Forelimb muscle (tissue), 1 donor: ENCODE results near the gene ALDH16A1. TPM values are rescaled to one million over a fixed set of nuclear protein-coding genes. Genes with fewer than 3 reads are reported as not detected.
"Not testable (repeated sequence)": the region's sequence is repeated elsewhere in the genome, so short reads cannot be mapped to it uniquely, and the experiment has no call there.

Experiments used
- DNase-seq: peaks from one replicate; pipeline ENCODE4 v3.0.0-alpha.2; 2013; ENCODE audit warnings: low read depth
- polyA plus RNA-seq: library from polyadenylated mRNA; unstranded; fragments of 120-200 nt; gene quantifications from one replicate; pipeline ENCODE4 v1.2.1, GENCODE V29; 2013; ENCODE audit not compliant: insufficient read length

Gene ALDH16A1
- polyA plus RNA-seq, 1 donor: 10.1 TPM

DNA sequence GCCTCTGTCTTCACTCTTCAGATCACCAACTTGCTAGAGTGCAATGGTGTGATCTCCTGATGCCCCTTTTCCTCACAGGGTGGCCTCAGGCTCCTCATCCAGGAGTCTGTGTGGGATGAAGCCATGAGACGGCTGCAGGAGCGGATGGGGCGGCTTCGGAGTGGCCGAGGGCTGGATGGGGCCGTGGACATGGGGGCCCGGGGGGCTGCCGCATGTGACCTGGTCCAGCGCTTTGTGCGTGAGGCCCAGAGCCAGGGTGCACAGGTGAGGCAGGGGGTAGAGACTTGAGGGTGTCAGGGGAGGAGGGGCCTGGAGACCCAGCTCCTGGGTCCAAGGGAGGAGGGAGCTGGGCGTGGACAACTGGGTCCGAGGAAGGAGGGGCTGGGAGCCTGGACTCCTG is 9.5 kb downstream of the ALDH16A1 start:
- DNase-seq: no peak

DNA sequence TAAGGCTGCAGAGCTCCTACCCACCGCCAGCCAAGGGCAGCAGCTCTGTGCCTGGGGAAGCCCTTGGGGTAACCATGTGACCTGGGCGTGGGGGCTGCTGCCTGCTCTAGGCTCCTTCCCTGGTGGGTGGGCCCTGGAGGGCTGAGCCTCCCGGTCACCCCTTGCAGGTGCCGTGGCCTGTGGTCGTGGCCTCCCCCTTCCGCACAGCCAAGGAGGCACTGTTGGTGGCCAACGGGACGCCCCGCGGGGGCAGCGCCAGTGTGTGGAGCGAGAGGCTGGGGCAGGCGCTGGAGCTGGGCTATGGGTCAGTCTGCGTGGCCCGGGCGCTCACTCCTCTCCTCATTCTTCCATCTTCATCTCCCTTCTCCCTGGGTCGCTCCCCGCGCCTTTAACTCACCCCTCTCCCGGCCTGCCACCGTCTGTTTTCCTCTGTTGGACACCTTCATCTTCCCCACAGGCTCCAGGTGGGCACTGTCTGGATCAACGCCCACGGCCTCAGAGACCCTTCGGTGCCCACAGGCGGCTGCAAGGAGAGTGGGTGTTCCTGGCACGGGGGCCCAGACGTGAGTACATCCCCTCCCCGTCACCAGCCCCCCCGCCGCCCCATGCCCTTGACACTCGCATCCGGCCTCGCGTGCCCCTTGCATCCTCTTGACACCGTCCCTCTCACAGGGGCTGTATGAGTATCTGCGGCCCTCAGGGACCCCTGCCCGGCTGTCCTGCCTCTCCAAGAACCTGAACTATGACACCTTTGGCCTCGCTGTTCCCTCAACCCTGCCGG is 11.1 kb downstream of the ALDH16A1 start:
- DNase-seq: no peak

DNA sequence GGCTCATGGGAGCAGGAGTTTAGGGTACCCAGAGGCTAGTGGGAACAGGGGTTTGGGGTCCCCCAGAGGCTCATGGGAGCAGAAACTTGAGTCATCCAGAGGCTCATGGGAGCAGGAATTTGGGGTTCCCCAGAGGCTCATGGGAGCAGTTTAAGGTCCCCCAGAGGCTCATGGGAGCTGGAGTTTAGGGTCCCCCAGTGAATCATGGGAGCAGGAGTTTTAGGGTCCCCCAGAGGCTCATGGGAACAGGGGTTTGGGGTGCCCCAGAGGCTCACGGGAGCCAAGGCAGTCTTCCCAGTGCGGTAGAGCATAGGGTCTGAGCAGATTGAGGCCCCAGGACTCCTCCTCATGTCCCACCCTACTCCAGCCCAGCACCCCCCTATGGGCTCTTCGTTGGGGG is 12.3 kb downstream of the ALDH16A1 start:
- no peak for DNase-seq

DNA sequence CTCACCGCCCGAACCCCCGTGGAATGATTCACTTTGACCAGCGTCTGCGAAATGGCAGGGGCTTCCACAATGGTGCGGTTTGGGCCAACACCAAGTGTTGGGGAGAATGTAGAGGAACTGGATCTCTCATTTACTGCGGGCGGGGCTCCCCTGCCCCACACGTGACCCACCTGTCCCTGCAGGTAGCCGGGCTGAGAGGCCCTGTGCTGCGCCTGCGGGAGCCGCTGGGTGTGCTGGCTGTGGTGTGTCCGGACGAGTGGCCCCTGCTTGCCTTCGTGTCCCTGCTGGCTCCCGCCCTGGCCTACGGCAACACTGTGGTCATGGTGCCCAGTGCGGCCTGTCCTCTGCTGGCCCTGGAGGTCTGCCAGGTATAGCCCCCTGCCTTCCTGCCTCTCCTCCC is 15.2 kb downstream of the ALDH16A1 start:
- DNase-seq: no peak

- DNase-seq: peak; percentile 83
These were observed 15.9 kb downstream of the ALDH16A1 start for GRCh38 chr19:49468746-49469447.

DNA sequence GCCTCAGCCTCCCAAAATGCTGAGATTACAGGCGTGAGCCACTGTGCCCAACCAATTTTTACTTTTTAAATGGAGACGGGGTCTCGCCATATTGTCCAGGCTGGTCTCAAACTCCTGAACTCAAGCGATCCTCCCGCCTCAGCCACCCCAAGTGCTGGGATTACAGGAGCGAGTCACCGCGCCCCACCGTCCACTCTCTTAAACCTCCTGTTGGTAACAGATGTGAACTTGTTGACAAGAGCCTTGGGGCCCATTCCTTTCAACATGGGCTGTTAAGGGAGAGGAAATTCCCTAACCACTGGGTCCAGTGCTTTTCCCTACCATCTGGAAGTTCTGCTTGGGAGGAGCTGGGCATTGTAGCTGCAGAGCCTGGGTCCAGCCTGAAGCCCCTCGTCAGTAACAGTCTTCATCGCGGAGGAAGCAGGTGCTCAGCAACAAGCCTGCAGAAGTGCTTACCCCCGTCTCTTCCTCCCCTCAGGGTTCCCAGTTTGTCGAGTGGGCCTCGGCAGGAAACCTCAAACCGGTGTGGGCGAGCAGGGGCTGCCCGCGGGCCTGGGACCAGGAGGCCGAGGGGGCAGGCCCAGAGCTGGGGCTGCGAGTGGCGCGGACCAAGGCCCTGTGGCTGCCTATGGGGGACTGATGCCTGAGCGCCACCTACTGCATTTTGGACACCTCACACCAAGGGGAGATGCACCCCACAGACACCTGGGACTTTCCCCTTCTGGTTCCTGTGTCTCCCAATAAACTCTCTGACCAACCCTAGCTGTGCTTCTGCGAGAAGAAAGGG is 17.0 kb downstream of the ALDH16A1 start:
- DNase-seq: no peak

- no peak for DNase-seq
These were observed 17.6 kb downstream of the ALDH16A1 start for GRCh38 chr19:49470615-49470978.

- no peak for DNase-seq
These were observed 19.9 kb downstream of the ALDH16A1 start for GRCh38 chr19:49472936-49473335.

DNA sequence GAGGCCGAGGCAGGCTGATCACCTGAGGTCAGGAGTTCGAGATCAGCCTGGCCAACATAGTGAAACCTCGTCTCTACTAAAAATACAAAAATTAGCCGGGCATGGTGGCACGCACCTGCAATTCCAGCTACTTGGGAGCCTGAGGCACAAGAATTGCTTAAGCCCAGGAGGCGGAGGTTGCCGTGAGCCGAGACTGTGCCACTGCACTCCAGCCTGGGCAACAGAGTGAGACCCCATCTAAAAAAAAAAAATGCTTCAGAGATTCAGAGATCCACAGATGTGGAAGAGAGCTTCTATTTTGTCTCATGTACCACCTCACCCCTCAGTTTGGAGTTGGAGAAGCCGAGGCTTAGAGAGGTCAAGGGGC is 20.5 kb downstream of the ALDH16A1 start:
- DNase-seq: not testable (repeated sequence)

DNA sequence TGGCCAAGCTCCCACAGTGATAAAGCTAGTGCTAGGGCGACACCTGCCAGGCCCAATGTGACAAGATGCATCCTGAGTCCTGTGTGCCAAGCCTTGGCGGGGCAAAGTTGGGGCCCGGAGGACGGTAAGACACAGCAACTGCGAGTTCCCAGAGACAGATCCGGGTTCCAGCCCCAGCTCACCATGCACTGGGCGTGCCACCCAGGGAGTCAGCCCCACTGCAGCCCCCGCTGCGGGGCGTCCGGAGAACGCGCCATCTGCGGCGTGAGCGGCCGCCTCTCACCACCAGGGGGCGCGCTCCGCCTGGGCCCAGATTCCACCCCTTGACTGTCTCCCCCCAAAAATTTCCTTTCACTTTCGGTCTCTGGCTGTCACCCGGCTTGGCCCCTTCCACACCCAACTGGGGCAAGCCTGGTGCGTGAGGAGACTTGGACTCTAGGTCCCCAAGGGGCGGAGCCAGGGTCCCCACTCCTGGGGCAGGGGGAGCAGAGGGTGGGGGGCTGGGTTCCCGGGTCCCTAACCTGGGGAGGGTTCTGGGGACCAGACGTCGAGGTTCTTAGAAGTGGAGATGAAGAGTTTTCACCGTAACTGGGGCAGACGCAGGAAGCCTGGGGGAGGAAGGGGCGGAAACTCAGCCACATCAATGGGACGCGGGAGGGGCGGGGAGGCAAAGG is 21.0 kb downstream of the ALDH16A1 start, which contains the start of gene FLT3LG:
FLT3LG (plus strand) TSS at position 348 of the 674 bp plus-strand sequence. CDS start 425 bp downstream, outside the sequence.
- DNase-seq: no peak

GRCh38 chr19:49474542-49474924 is 21.5 kb downstream of the ALDH16A1 start:
- no peak for DNase-seq

DNA sequence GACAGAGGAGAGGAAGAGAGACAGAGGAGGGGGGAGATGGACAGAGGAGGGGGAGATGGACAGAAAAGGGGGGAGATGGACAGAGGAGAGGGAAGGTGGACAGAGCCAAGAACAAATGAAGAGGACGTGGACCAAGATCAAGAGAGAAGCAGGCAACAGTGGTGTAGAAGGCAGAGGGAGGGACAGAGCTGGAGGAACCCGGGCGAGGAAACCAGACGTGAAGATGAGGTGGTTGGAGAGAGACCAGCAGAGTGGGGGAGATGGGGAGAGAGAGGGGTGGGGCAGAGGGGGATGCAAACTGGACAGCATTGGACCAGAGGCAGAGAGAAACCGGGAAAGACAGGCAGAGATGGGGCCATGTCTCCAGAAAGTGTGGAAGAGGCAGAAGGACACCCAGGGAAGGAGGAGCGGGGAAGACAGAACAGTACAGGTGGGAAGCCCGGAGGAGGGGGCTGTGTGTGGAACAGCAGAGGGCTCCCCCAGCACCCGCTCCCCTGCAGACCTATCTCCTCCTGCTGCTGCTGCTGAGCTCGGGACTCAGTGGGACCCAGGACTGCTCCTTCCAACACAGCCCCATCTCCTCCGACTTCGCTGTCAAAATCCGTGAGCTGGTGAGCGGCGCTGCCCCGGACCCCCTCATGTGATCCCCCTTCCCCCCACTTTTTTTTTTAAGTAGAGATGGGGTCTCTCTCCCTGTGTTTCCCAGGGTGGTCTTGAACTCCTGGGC is 22.3 kb downstream of the ALDH16A1 start:
- no peak for DNase-seq

- DNase-seq: no peak
These were observed 23.2 kb downstream of the ALDH16A1 start for GRCh38 chr19:49475995-49476880.

DNA sequence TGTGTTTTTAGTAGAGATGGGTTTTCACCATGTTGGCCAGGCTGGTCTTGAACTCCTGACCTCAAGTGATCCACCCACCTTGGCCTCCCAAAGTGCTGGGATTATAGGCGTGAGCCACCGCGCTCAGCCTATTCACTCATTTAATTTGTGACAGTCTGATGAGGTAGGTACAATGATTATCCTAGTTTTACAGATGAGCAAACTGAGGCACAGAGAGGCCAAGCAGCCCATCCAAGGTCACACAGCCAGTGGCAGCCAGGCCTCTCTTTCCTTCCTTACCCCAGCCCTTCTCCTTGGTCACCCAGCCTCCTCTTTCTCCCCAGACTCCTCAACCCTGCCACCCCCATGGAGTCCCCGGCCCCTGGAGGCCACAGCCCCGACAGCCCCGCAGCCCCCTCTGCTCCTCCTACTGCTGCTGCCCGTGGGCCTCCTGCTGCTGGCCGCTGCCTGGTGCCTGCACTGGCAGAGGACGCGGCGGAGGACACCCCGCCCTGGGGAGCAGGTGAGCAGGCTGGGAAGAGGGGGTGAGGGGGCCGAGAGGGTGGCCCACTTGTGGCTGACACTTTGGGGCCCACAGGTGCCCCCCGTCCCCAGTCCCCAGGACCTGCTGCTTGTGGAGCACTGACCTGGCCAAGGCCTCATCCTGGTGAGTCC is 27.1 kb downstream of the ALDH16A1 start:
- DNase-seq: no peak

GRCh38 chr19:49481020-49481683 is 28.1 kb downstream of the ALDH16A1 start:
- DNase-seq: no peak

- DNase-seq: no peak
These were observed 33.2 kb downstream of the ALDH16A1 start for GRCh38 chr19:49486232-49486631.

DNA sequence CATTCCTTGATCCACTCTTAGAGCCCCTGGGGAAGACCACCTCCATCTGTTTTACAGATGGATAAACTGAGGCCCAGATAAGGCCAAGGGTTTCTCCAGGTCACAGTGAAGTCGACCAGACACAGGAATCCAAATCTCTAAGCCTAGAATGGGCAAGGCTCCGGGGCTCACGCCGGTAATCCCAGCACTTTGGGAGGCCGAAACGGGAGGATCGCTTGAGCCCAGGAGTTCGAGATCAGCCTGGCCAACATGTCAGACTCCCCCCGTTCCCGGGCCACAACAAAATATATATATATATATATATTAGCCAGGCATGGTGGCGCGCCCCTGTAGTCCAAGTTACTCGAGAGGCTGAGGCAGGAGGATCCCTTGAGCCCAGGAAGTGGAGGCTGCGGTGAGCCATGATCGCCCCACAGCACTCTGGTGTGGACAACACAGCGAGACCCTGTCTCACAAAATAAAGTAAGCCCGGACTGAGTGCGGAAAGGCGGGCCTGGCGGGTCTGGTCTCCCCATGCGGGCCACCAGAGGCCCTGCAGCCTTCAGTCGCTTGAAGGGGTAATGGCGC is 33.8 kb downstream of the ALDH16A1 start:
- no peak for DNase-seq

DNA sequence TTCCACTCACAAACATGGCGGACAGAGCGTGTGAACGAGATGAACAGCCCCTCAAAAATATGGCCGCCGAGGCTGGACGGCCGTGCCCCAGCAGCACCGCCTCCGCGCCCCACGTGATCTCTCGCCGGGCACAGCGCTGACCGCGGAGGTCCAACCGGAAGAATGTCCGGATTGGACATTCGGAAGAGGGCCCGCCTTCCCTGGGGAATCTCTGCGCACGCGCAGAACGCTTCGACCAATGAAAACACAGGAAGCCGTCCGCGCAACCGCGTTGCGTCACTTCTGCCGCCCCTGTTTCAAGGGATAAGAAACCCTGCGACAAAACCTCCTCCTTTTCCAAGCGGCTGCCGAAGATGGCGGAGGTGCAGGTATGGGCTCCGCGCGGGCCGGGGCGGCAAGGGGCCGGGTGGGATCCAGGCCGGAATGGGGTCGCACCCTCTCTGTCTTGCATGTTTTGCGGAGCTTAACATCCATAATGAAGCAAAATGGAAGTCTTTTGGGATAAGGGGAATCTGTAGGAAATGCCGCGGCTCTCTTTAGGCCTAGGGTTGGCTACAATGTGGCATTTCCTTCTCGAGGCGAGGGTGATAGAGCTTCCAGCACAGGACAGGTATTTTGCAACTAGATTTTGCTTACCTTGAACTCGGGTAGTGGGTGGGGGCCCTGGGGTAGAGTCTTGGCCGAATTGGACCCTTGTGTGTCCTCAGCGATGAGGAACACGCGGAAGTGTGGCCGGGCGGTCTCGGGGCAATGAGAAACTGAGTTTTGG is 34.4 kb downstream of the ALDH16A1 start, which contains the start of gene RPL13A:
RPL13A (plus strand) TSS at position 332 of the 769 bp plus-strand sequence; CDS start at position 354, 22 bp downstream.
- peak; percentile 99 for DNase-seq
